Tibial artery (tissue), 4 donors: ENCODE data around the gene ACE2.
A peak's percentile ranks its signal among the peaks of the same experiment; 100 is the strongest.

Source experiments
- DNase-seq, 2 donors: peaks; one replicate each; pipeline ENCODE4 v3.0.0-alpha.2; 2019
- H3K27ac ChIP-seq, 2 donors: fragments of 200-600 bp; sonication (generic) in 1 of 2; 1 replicate in 1 of 2; 2 replicates in 1 of 2; pipeline ENCODE4 v1.5.1; 2018 to 2019; ENCODE audit warnings: mild to moderate bottlenecking in 1 of 2
- H3K27me3 ChIP-seq, 2 donors: fragments of 200-600 bp; sonication (generic) in 1 of 2; one replicate each; pipeline versions ENCODE4 v1.5.1 to v1.6.0; 2016 to 2019
- H3K36me3 ChIP-seq, 3 donors: fragments of 200-600 bp; sonication (generic) in 2 of 3; one replicate each; pipeline ENCODE4 v1.5.1; 2016 to 2019; ENCODE audit warnings: mild to moderate bottlenecking in 2 of 3
- H3K4me1 ChIP-seq, 4 donors: fragments of 200-600 bp; sonication (generic) in 2 of 4; 1 replicate in 3 of 4; 2 replicates in 1 of 4; pipeline ENCODE4 v1.5.1; 2016 to 2019
- H3K4me3 ChIP-seq, 2 donors: fragments of 200-600 bp; sonication (generic) in 1 of 2; 1 replicate in 1 of 2; 2 replicates in 1 of 2; pipeline ENCODE4 v1.5.1; 2018 to 2019; ENCODE audit warnings: mild to moderate bottlenecking in 2 of 2
- H3K9me3 ChIP-seq, 3 donors: fragments of 200-600 bp; sonication (generic) in 1 of 3; one replicate each; pipeline ENCODE4 v1.5.1; 2016 to 2019
- CTCF ChIP-seq, 2 experiments: fragments of 200-600 bp in 1 of 2; fragments of 450-650 bp in 1 of 2; IDR thresholded peaks; one replicate each; pipeline ENCODE4 v1.5.1; 2017 to 2019; ENCODE audit warnings: antibody characterized with exemption in 2 of 2, mild to moderate bottlenecking in 1 of 2, moderate library complexity in 1 of 2
- intact Hi-C: fragments of 100-400 bp; cut with DNase I; formaldehyde crosslinking; loops from one replicate; pipeline ENCODE4 v1.15.0; 2023; ENCODE audit warnings: low total_unique reads

The ACE2 gene

DNA sequence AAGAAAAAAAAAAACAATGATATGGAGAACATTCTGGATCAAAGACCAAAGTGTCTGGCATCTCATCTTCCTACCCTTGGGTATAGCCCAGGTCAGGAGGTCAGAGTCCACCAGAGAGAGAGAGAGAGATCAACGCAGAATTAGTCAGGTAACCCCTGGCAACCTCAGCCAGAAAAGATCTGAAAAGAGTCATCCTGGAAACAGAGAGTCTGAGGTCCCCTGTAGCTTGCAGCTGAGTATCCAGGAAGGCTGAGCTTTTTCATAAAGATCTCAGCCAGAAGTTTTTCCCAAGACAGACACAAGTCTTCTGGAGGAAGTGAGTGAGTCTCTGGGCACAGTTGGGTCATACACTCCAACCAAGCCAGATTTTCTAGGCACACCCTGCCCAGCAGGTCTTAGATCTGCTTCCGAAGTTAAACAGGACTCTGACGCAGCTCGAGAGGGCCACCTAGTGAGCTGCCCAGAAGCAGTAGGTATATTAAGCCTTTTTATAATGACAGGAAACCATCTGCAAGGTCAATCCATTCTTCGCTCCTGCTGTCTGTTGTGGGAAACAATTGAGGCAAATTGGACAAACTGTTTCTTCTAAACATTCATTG lies 35.7 kb downstream of the ACE2 start:
- intact Hi-C loops, result no loop called here
- peak; percentile 34 to 36 for TF ChIP-seq CTCF (IDR thresholded peaks at IDR 0.05)
- DNase-seq, result peak; percentile 55 to 68

DNA sequence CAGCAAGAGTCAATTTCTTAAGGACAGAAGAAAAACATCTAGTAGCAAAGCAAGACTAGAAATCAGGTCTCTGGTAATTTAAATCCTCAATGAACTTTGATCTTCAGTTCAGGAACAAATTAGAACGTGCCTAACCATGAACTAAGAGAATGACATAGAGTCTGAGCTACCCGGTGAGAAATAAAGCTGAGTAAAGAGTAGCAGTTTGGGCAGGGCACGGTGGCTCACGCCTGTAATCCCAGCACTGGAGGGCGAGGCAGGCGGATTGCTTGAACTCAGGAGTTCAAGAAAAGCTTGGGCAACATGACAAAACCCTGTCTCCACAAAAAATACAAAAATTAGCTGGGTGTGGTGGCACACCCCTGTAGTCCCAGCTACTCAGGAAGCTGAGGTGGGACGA lies 37.7 kb downstream of the ACE2 start:
- Histone ChIP-seq H3K27ac (no peak overlapping the region), H3K9me3 (no peaks in the 10 kb centered on the region), H3K4me3 (no peak overlapping the region), H3K4me1 (no peaks in the 10 kb centered on the region), H3K36me3 (no peaks in the 10 kb centered on the region), H3K27me3 (no peaks in the 10 kb centered on the region)
- TF ChIP-seq CTCF (IDR thresholded peaks at IDR 0.05), result no peak
- intact Hi-C loops, result no loop called here
- DNase-seq, result no peak

More for the DNA sequence above, 35.7 kb downstream of the ACE2 start:
- Histone ChIP-seq H3K27ac (no peak overlapping the region), H3K9me3 (no peaks in the 10 kb centered on the region), H3K4me1 (no peaks in the 10 kb centered on the region), H3K4me3 (no peak overlapping the region), H3K27me3 (no peaks in the 10 kb centered on the region), H3K36me3 (no peaks in the 10 kb centered on the region)

- no peak for DNase-seq
- Histone ChIP-seq H3K4me1 (no peaks in the 10 kb centered on the region), H3K9me3 (no peaks in the 10 kb centered on the region), H3K4me3 (no peak overlapping the region), H3K36me3 (no peaks in the 10 kb centered on the region), H3K27ac (no peak overlapping the region), H3K27me3 (no peaks in the 10 kb centered on the region)
- intact Hi-C loops, result no loop called here
- no peak for TF ChIP-seq CTCF (IDR thresholded peaks at IDR 0.05)
Observed at GRCh38 chrX:15560924-15561323, 39.8 kb downstream of the ACE2 start.

DNA sequence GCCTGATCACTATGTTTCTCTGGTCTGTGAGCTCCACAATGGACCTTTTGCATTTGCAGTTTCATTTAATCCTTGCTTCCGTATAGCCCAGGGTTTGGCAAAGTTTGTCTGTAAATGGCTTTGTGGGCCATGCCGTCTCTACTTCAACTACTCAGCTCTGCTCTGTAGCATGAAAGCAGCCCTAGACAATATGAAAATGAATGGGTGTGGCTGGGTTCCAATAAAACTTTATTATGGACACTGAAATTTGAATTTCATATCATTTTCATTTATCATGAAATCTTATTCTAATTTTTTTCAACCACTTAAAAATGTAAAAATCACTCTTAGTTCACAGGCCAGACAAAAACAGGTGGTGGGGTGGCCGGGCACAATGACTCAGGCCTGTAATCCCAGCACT lies 41.5 kb downstream of the ACE2 start:
- intact Hi-C loops, result no loop called here
- no peaks in the 10 kb centered on the region for H3K27me3 ChIP-seq
- H3K36me3 ChIP-seq, result no peaks in the 10 kb centered on the region
- no peaks in the 10 kb centered on the region for H3K4me1 ChIP-seq
- no peak overlapping the region for H3K27ac ChIP-seq
- no peak overlapping the region for H3K4me3 ChIP-seq
- no peak for TF ChIP-seq CTCF (IDR thresholded peaks at IDR 0.05)
- no peaks in the 10 kb centered on the region for H3K9me3 ChIP-seq
- DNase-seq, result no peak

DNA sequence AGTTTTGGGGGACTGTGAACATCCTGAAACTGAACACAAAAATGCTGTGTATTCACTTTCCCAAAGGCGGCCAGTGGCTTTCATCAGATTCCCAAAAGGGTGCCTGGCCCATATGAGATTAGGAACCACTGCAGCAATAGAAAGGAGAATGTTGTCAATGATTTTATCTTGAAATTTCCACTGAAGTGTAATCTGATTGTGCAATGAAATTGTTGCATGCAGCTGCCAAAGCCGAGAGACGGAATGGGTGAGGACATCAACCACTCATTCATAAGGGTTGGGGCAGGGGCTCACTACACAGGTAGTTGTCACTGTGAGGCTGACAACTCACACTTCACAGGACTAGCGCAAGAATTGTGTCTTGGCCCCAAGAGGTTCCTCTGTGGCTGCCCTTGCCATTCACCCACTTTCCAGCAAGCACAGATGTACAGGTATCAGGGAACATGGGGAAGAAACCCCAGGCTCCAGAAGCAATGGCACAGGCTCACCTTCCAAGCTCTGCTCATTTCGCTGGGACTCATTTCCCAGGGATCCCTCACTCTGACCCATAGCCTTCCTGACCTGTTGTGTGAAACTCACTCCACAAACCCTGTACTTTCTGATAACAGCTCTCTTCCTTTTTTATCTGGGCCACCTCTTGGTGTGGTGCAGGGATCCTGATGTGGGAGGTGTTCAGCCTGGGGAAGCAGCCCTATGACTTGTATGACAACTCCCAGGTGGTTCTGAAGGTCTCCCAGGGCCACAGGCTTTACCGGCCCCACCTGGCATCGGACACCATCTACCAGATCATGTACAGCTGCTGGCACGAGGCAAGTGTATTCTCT lies 51.4 kb downstream of the ACE2 start:
- TF ChIP-seq CTCF (IDR thresholded peaks at IDR 0.05), result no peak
- H3K4me1 ChIP-seq, result no peaks in the 10 kb centered on the region
- no peak overlapping the region for H3K4me3 ChIP-seq
- DNase-seq, result no peak
- intact Hi-C loops, result no loop called here
- no peaks in the 10 kb centered on the region for H3K36me3 ChIP-seq
- H3K27me3 ChIP-seq, result no peaks in the 10 kb centered on the region
- no peak overlapping the region for H3K27ac ChIP-seq
- H3K9me3 ChIP-seq, result peaks cover 0 to 5% (median 0%) of the 10 kb centered on the region in 3 donors
